ENCODE measurements around the gene HHIPL2.

The HHIPL2 gene

GRCh38 chr1:222547944-222548671, at the start of gene HHIPL2:
TSS of gene HHIPL2 (minus strand) at chr1:222548104. CDS start at chr1:222548044, 60 bp downstream.
- no peak for DNase-seq (ENCODE audit: low read depth in 1 of 2, low spot score in 1 of 2)

GRCh38 chr1:222596696-222597095, 48.8 kb upstream of the HHIPL2 start:
- DNase-seq (ENCODE audit: low read depth in 1 of 2, low spot score in 1 of 2) = no peak

DNA sequence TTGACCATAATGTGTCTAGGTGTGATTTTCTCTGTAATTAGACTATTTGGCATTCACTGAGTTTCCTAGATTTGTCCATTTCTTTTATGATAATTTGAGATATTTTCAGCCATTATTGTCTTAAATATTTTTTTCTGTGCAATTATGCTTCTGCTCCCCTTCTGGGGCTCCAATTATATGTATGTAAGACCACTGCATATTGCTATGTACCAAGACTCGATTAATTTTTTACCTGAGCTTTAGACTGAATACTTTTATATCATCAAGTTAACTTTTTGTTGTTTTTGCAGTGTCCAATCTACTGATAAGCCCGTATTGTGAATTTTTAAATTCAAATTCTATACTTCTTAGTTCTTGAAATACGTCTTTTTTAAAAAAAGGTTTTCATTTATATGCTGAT, 46.9 kb upstream of the HHIPL2 start:
- no peak for DNase-seq (ENCODE audit: low read depth in 1 of 2, low spot score in 1 of 2)

GRCh38 chr1:222592171-222592570, 44.3 kb upstream of the HHIPL2 start:
- no peak for DNase-seq (ENCODE audit: low read depth in 1 of 2, low spot score in 1 of 2)

DNA sequence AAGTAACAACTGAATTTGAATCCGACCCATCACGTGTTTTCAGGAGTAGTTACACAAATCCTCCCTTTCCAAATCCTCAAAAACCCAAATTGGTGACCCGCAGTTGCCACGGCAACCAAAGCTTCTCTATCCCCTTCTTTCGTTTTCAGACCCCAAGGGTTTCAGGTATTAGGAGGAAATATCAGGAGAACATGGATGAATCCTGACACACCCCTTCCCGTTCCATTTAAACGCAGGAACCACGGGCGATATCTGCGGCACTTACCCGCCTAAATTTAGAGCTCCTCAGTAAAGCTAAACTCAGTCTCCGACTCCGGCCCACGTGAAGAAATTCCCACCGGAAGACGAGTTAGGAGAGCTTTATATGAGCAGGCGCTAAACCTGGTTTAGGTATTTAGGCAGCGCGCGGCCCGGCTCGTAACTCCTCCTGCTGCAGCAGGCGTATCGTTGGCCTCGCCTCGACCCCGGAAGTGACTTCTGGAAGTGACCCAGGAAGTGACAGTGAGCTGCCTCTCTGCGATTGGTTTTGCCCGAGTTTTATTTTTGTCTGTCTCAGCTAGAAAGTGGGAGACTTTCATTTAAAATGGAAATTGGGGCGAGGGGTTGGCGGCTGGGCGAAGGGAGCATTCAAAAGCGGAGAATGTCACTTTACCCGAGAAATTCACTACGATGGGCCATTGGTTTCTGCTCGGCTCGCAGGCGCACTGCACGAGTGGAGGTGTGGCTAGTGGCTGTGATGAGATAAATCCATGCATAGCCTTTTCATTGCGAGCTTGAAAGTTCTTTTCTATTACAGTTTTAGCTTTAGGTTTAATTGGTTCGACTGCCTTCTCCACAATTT, 41.8 kb upstream of the HHIPL2 start, which contains the start of gene TAF1A:
Gene TAF1A (minus strand): TSS at position 472 of the 841 bp plus-strand sequence.
- peak; percentile 57 to 85 for DNase-seq (ENCODE audit: low read depth in 1 of 2, low spot score in 1 of 2)

DNA sequence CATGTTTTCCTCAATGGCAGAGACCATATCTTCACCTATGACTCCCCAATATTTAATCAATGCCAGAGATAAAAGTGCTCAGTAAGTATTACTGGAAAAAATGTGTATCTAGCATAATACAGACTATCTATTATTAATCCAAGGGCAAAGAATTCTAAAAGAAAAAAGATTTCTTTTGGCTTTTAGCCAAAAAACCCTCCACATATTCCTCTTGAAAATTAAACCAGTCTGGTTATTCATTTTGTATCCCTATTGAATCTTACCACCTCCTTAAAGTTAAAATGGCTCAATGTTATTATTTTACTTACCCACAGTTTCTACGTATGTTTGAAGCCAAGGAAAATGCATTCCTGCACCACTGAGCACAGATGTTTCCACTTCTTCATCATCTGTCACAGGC, 40.2 kb upstream of the HHIPL2 start:
- DNase-seq (ENCODE audit: low read depth in 1 of 2, low spot score in 1 of 2) = no peak

DNA sequence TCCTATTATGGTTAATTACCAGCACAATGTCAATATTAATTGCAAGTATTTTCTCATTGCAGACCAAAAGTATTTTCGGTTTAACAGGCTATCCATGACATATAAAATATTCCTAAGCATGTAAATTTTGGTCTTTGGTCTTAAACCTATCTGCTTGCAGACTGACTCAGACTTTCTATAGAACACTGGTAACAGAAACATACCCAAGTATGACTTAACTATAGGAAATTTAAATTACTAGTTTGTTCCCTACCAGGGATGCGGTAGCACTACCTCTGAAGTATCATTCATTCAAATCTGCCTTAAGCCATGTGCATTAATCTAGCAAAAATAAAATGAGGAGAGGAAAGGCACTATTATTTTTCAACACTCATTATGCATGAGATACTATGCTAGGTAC, 38.9 kb upstream of the HHIPL2 start:
- DNase-seq (ENCODE audit: low read depth in 1 of 2, low spot score in 1 of 2) = no peak

- DNase-seq (ENCODE audit: low read depth in 1 of 2, low spot score in 1 of 2) = no peak
Observed at GRCh38 chr1:222583079-222583478, 35.2 kb upstream of the HHIPL2 start.

GRCh38 chr1:222582099-222582774, 34.3 kb upstream of the HHIPL2 start:
- no peak for DNase-seq (ENCODE audit: low read depth in 1 of 2, low spot score in 1 of 2)

DNA sequence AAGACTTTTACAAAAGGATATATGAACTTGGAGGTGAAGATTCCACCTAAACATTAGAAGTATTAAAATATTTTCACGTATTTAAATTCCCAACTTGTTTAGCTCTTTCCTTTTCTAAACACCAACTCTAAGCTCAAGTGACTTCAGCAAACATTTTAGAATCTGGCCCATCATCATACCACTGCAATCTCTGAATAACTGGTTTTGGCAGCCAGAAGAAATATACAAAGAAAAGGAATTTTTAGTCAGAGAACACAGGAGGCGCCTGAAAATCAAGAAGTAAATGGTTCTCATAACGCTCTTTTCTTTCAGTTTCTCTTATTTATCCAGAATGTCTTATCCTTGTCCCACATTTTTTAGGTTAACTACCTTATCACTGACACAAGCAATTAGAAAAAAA, 31.4 kb upstream of the HHIPL2 start:
- no peak for DNase-seq (ENCODE audit: low read depth in 1 of 2, low spot score in 1 of 2)

GRCh38 chr1:222570837-222571236, 22.9 kb upstream of the HHIPL2 start:
- no peak for DNase-seq (ENCODE audit: low read depth in 1 of 2, low spot score in 1 of 2)

GRCh38 chr1:222561656-222562055, 13.8 kb upstream of the HHIPL2 start:
- no peak for DNase-seq (ENCODE audit: low read depth in 1 of 2, low spot score in 1 of 2)

DNA sequence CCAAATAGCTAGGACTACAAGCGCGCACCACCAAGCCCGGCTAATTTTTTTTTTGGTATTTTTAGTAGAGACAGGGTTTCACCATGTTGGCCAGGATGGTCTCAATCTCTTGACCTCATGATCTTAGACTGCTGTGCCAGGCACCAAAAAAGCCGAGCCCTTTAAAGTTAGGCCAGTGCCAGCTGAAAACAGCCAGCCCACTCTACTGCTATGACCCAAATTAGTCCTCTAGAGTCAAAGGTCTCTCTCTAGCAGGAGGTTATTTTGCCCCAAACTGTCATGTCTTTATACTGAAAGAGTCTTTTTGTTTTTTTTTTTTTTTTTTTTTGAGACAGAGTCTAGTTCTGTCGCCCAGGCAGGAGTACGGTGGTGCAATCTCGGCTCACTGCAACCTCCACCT, 9.7 kb upstream of the HHIPL2 start:
- no peak for DNase-seq (ENCODE audit: low read depth in 1 of 2, low spot score in 1 of 2)

DNA sequence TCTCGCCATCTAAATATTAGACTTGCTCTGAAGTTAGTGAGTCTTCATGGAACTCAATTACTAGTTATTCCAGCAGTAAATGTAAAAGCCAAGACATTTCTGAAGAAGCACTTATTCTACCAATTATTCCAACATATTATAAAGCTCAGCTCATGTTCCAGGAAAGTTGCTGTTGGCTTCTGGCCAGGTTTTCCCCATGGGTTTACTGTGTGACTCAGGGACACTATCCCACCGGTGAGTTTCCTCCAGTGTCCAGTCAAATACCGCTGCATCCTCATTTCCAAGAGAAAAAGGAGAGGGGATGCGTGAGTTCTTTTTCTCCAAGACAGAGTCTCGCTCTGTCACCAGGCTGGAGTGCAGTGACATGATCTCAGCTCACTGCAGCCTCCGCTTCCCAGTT, 9.2 kb upstream of the HHIPL2 start:
- DNase-seq (ENCODE audit: low read depth in 1 of 2, low spot score in 1 of 2) = no peak

DNA sequence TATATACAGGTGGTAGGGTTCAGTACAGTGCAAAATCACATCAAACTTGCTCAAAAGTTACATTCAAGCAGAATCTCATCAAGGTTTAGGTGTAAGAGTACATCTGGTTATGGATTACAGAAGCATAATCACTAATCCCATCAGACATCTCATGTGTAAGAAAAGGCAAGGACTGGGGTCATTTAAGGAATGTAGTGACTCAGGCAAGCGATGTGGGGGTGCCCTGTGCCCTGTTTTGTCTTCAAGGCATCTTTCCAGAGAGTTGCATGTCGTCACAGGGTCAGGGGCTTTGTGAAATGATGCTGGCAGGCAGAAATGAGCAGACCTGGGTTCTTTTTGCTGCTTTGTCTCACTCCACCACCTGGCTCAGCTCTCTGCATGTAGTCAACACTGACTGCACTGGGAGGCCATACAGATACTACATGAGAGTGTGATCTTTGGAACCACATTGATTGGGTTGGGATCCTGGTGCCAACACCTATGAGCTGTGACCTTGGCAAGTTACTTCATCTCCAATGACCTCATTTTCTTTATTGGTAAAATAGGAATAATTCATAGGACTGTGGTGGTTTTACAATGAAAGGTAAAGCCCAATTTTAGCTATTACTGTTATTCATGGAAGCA, 8.2 kb upstream of the HHIPL2 start:
- no peak for DNase-seq (ENCODE audit: low read depth in 1 of 2, low spot score in 1 of 2)

- no peak for DNase-seq (ENCODE audit: low read depth in 1 of 2, low spot score in 1 of 2)
Observed at GRCh38 chr1:222554177-222554576, 6.3 kb upstream of the HHIPL2 start.

GRCh38 chr1:222552882-222553281, 5.0 kb upstream of the HHIPL2 start:
- no peak for DNase-seq (ENCODE audit: low read depth in 1 of 2, low spot score in 1 of 2)

DNA sequence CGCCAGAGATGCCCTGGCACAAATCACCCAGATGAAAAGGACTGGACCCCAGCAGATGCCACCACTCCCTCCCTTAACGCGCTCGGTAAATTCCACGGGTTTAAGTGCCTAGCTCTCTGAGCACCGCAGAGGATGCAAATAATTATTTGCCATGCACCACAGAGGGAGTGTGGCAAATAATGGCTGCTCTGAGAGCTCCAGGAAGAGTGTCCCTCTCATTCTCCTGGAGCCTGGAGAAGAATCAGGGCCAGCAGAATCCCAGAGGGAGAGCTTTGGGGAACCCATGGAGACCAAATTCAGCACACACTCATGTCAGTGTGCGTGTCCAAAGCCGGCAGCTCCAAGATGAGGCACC, 667 bp downstream of the HHIPL2 start:
- no peak for DNase-seq (ENCODE audit: low read depth in 1 of 2, low spot score in 1 of 2)

DNA sequence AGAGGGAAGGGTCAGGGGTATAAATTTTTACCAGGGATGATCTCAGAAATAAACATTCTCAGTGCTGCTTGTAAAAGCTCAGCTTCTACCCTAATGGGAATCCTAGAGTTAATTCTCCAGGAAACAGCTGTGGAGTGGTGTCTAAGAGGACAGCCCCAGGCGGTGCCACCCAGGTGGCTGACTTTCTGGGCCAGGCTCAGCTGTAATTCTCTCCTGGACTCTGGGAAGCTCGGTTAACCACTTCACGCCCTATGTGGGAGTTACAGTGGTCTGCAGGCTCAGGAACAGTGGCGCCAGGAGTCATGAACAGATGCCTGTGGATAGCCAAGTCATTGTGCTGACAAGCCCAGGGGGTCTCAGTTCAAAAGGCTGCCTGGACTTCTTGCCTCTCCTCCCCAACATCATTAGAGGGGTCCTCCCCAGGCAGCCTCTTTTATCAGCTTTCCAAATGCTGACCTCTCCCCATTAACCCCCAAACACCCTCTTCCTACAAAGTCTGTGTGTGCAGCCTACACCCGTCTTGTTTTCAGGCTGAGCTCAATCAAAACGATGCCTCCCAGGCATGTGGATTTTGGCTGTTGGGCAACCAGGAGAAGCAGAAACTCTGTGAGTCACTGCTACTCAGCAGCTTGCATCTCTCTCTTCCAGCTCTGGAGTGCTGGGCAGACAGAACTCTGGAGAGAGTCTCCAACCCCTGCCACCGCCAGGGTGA, 1.2 kb downstream of the HHIPL2 start:
- no peak for DNase-seq (ENCODE audit: low read depth in 1 of 2, low spot score in 1 of 2)

- no peak for DNase-seq (ENCODE audit: low read depth in 1 of 2, low spot score in 1 of 2)
Observed at GRCh38 chr1:222546091-222546490, 1.8 kb downstream of the HHIPL2 start.

- no peak for DNase-seq (ENCODE audit: low read depth in 1 of 2, low spot score in 1 of 2)
Observed at GRCh38 chr1:222543817-222544216, 4.1 kb downstream of the HHIPL2 start.

Data from activated CD4-positive, alpha-beta T cell treated with anti-CD3 and anti-CD28 coated beads, Interleukin-2, amount 50 U/mL, for 24 hours (primary cell).